Fibroblast of skin of abdomen (primary cell): Measurements from ENCODE around the gene GAB1.

ENCODE experiments used
- DNase-seq: peaks from one replicate; pipeline ENCODE4 v3.0.0-alpha.2; 2013

Gene GAB1

GRCh38 chr4:143359644-143360193 is 23.0 kb downstream of the GAB1 start:
- no peak for DNase-seq

- no peak for DNase-seq
Observed at GRCh38 chr4:143360838-143361625, 24.4 kb downstream of the GAB1 start.

GRCh38 chr4:143362349-143363046 is 25.8 kb downstream of the GAB1 start:
- DNase-seq, result no peak

- no peak for DNase-seq
Observed at GRCh38 chr4:143363332-143363731, 26.7 kb downstream of the GAB1 start.

- no peak for DNase-seq
Observed at GRCh38 chr4:143364063-143364462, 27.4 kb downstream of the GAB1 start.

- no peak for DNase-seq
Observed at GRCh38 chr4:143367863-143368262, 31.2 kb downstream of the GAB1 start.

GRCh38 chr4:143369552-143369951 is 32.9 kb downstream of the GAB1 start:
- no peak for DNase-seq

GRCh38 chr4:143372093-143372915 is 35.6 kb downstream of the GAB1 start:
- no peak for DNase-seq

GRCh38 chr4:143374255-143374654 is 37.6 kb downstream of the GAB1 start:
- DNase-seq, result no peak

GRCh38 chr4:143374771-143375170 is 38.1 kb downstream of the GAB1 start:
- peak; percentile 5 for DNase-seq

- peak; percentile 10 for DNase-seq
Observed at GRCh38 chr4:143375326-143376073, 38.8 kb downstream of the GAB1 start.

- DNase-seq, result no peak
Observed at GRCh38 chr4:143377611-143378099, 41.0 kb downstream of the GAB1 start.

GRCh38 chr4:143380629-143381028 is 44.0 kb downstream of the GAB1 start:
- peak; percentile 35 for DNase-seq

- peak; percentile 89 for DNase-seq
Observed at GRCh38 chr4:143381189-143382118, 44.8 kb downstream of the GAB1 start.

GRCh38 chr4:143382596-143382995 is 45.9 kb downstream of the GAB1 start:
- DNase-seq, result no peak

GRCh38 chr4:143383005-143383574 is 46.4 kb downstream of the GAB1 start:
- no peak for DNase-seq

GRCh38 chr4:143384381-143384994 is 47.8 kb downstream of the GAB1 start:
- no peak for DNase-seq

- DNase-seq, result no peak
Observed at GRCh38 chr4:143386812-143387211, 50.1 kb downstream of the GAB1 start.

GRCh38 chr4:143389579-143390195 is 53.0 kb downstream of the GAB1 start:
- DNase-seq, result peak; percentile 38
